ENCODE data around the gene YJEFN3.

DNA sequence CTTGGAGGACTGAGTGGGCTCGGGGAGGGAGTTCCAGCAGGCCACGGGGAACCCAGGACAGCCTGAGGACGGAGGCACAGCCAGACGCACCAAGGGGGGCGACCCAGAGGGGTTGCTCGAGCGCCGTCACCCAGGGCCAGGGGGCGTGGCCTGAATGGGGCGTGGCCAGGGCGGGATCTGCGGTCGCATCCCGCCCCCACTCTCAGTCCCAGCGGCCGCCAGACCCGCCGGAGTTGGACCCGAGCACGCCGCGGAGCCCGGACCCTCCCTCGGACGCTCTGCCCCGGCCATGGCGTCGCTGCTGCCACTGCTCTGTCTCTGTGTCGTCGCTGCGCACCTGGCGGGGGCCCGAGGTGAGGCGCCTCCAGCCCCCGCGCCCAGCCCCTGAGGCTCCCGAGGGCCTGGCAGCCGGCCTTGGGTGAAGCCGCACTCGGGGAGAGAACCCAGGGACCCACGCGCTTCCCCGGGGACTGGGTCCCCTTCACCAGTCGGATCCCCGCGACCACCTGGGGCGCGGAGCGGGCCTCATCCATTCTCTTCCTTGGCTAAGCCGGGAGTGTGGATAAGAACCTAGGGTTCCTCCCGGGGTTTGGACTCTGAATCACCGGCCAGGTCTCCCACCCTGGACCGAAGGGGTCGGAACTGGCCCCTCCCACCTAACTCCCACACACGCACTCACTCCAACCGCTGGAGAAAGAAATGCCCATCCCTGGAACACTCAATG lies 9.5 kb downstream of the YJEFN3 start, which contains the start of gene CILP2:
- TF ChIP-seq, protein P1, sequence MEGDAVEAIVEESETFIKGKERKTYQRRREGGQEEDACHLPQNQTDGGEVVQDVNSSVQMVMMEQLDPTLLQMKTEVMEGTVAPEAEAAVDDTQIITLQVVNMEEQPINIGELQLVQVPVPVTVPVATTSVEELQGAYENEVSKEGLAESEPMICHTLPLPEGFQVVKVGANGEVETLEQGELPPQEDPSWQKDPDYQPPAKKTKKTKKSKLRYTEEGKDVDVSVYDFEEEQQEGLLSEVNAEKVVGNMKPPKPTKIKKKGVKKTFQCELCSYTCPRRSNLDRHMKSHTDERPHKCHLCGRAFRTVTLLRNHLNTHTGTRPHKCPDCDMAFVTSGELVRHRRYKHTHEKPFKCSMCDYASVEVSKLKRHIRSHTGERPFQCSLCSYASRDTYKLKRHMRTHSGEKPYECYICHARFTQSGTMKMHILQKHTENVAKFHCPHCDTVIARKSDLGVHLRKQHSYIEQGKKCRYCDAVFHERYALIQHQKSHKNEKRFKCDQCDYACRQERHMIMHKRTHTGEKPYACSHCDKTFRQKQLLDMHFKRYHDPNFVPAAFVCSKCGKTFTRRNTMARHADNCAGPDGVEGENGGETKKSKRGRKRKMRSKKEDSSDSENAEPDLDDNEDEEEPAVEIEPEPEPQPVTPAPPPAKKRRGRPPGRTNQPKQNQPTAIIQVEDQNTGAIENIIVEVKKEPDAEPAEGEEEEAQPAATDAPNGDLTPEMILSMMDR (IDR thresholded peaks at IDR 0.05; ENCODE audit: low read depth, low read length): no peak
- TF ChIP-seq, protein P2, sequence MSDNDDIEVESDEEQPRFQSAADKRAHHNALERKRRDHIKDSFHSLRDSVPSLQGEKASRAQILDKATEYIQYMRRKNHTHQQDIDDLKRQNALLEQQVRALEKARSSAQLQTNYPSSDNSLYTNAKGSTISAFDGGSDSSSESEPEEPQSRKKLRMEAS (IDR thresholded peaks at IDR 0.05; ENCODE audit: low read depth, low read length): no peak

All from NB4 (cell line).